Measurements from ENCODE around the gene ZNF710. TPM values are rescaled to one million over a fixed set of nuclear protein-coding genes. Genes with fewer than 3 reads are reported as not detected.

ZNF710 gene
- total RNA-seq, 1 donor from 2014 or later = 69.3 TPM

DNA sequence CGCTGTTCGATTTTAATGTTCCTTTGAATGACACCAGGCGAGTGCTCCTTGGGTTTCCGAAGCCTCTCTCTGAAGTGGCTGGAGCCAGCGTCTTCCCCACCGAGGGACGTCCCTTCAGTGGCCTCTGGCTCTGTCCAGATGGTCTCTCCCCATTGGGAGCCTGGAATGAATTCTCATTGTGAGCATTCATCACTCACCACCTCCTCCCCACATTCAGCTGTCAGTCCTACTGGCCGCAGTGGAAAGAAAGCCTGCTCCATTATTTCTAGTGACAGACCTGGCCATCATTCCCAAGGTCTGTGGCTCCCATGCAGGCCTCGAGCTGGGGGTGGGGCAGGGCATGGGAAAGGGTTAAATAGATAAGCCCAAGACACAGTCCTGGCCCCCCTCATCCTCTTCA is 35.2 kb downstream of the ZNF710 start:
- H3K27me3 Mint-ChIP-seq = no peaks in the 10 kb centered on the region
- no peaks in the 10 kb centered on the region for H3K36me3 Mint-ChIP-seq (ENCODE audit: insufficient read depth)
- H3K4me1 Mint-ChIP-seq (ENCODE audit: low read depth) = peaks cover 64% of the 10 kb centered on the region
- TF ChIP-seq CTCF (IDR thresholded peaks at IDR 0.05; ENCODE audit: unreplicated experiment) = no peak
- no peak overlapping the region for H3K4me3 Mint-ChIP-seq (ENCODE audit: low read depth)
- H3K9me3 Mint-ChIP-seq (ENCODE audit: low read depth) = no peaks in the 10 kb centered on the region
- H3K27ac Mint-ChIP-seq = peak overlapping the region; percentile 53
- DNase-seq (ENCODE audit: low spot score, unreplicated experiment) = no peak

DNA sequence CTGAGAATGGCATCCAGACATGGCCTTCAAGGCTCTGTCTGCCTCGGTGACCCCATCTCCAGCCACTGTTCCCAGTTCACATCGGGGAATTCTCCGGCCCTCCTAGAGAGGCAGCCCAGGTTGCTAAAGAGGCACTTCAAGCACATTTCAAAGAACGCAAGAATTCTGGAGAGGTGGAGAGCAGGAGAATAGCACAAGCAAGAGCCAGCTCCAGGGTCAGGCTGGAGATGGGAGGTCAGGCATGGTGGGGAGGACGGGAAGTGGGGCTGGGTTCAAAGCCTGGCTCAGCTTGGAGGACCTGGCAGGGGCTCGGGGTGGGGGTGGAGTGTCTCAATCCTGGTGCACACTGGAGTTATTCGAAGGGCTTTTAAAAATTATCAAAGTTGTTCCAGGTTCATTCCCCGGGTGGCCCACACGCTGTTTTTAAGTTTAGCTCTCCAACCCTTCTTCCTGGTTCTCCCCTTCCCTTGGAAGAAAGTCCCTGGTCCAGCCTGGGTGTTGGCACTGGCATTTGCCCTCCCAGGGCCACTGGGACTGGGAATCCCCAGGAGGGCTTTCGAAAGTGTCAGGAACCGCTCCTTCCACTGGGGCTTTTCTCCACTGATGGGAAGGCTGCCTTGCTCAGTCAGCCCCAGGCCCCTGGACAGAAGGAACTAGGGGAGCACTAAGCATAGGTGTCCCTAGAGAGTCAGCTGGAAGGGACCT is 35.8 kb downstream of the ZNF710 start:
- H3K36me3 Mint-ChIP-seq (ENCODE audit: insufficient read depth) = no peaks in the 10 kb centered on the region
- H3K27ac Mint-ChIP-seq = no peak overlapping the region
- DNase-seq (ENCODE audit: low spot score, unreplicated experiment) = no peak
- peaks cover 68% of the 10 kb centered on the region for H3K4me1 Mint-ChIP-seq (ENCODE audit: low read depth)
- no peaks in the 10 kb centered on the region for H3K27me3 Mint-ChIP-seq
- H3K9me3 Mint-ChIP-seq (ENCODE audit: low read depth) = no peaks in the 10 kb centered on the region
- no peak overlapping the region for H3K4me3 Mint-ChIP-seq (ENCODE audit: low read depth)
- TF ChIP-seq CTCF (IDR thresholded peaks at IDR 0.05; ENCODE audit: unreplicated experiment) = no peak

DNA sequence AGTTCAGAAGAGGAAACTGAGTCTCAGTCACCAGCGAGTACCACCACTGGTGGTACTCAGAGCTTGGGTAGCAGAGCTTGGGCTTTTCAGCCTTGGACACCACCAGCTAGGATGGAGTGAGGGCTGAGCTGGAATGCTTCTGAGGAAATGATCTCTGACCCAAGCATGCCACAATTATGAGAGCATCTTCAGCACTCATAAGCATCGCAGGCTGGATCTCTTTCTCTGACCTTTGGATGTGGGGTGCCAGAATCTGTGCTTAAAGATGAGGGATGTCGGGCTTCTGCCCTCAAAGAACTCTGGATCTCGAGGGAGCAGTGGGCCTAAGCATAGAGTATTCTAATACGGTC is 36.4 kb downstream of the ZNF710 start:
- Mint-ChIP-seq H3K4me3 (ENCODE audit: low read depth) (no peak overlapping the region), H3K36me3 (ENCODE audit: insufficient read depth) (peaks cover 1% of the 10 kb centered on the region), H3K4me1 (ENCODE audit: low read depth) (peaks cover 73% of the 10 kb centered on the region), H3K27me3 (no peaks in the 10 kb centered on the region), H3K27ac (no peak overlapping the region), H3K9me3 (ENCODE audit: low read depth) (no peaks in the 10 kb centered on the region)
- no peak for TF ChIP-seq CTCF (IDR thresholded peaks at IDR 0.05; ENCODE audit: unreplicated experiment)
- DNase-seq (ENCODE audit: low spot score, unreplicated experiment) = no peak

- Mint-ChIP-seq H3K9me3 (ENCODE audit: low read depth) (no peaks in the 10 kb centered on the region), H3K27me3 (no peaks in the 10 kb centered on the region), H3K4me3 (ENCODE audit: low read depth) (no peak overlapping the region), H3K36me3 (ENCODE audit: insufficient read depth) (peaks cover 3% of the 10 kb centered on the region), H3K27ac (peak overlapping the region; percentile 79), H3K4me1 (ENCODE audit: low read depth) (peaks cover 73% of the 10 kb centered on the region)
- no peak for TF ChIP-seq CTCF (IDR thresholded peaks at IDR 0.05; ENCODE audit: unreplicated experiment)
- no peak for DNase-seq (ENCODE audit: low spot score, unreplicated experiment)
Measured at GRCh38 chr15:90037961-90038631, 37.0 kb downstream of the ZNF710 start.

GRCh38 chr15:90038632-90039095 is 37.5 kb downstream of the ZNF710 start:
- Mint-ChIP-seq H3K36me3 (ENCODE audit: insufficient read depth) (peaks cover 3% of the 10 kb centered on the region), H3K4me3 (ENCODE audit: low read depth) (no peak overlapping the region), H3K27ac (peak overlapping the region; percentile 79), H3K27me3 (no peaks in the 10 kb centered on the region), H3K9me3 (ENCODE audit: low read depth) (no peaks in the 10 kb centered on the region), H3K4me1 (ENCODE audit: low read depth) (peaks cover 72% of the 10 kb centered on the region)
- DNase-seq (ENCODE audit: low spot score, unreplicated experiment) = no peak
- TF ChIP-seq CTCF (IDR thresholded peaks at IDR 0.05; ENCODE audit: unreplicated experiment) = no peak
